ENCODE data around the gene NCBP2L.

NCBP2L gene

DNA sequence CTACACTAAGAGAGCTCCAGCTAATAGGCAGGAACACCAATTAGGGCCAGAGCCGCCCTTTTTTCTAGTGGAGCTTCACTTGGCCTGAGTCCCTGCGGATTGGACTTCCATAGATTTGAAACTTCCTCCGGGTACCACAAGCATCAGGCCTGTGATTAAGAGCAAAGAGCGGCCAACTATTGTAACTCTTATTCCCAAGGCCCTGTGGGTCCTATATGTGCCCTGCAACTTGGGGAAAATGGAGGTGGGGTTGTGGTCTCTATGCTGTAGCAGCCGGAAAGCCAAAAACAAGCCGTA lies at the start of gene NCBP2L:
Gene NCBP2L, plus strand, starts transcription at position 198 of the 297 bp plus-strand sequence. CDS start 16,488 bp downstream, outside the sequence.
- peak within 1 kb of the TSS; percentile 49 for H3K4me3 ChIP-seq (ENCODE audit: low read depth, low read length)
- ChIA-PET POLR2A (no interaction called here), CTCF (interaction anchor here (0.6 to 6.4 kb wide), 22 partner anchors 8 to 750 kb away, joined by 3 to 123 read pairs (median 4); no protein-coding TSS in a partner anchor)
- TF ChIP-seq CTCF (IDR thresholded peaks at IDR 0.05; ENCODE audit: insufficient read depth, low read length, missing control alignments), result no peak
- no peak for DNase-seq (ENCODE audit: low read depth, low spot score)

DNA sequence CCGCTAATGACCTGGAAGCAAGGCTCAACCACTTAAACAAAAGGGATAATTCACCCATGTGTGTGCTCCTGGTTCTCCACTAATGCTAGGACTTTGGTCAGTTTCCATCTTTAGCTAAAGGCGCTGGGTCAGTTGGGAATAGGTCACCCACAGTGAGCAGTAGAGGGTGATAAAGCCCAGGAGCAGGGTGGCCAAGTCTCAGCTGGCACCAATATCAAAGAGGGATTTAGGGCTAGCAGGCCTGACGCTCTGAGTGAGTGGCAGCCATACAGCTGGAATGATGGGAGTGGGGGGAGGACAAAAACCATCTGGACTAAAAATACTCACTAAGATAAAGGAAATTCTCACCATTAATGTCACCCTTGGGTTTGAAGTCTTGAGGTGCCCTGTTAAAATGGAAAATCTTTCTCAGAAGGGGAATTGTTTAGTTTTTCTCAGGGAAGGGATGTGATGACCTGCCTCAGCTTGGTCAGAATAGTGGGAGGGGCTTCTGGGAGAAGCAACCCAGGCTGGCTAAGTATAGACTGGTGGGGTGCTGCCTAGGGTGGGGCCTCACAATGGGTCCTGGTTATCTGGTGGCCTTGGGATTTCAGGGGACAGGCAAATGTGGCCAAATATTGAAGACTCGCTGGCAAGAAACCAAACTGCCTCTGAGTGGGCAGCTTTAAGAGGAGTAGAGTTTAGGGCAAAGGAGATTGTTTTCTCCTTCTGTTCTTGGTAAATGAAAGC lies 49.0 kb upstream of the NCBP2L start:
- DNase-seq (ENCODE audit: low read depth, low spot score), result no peak
- ChIA-PET POLR2A (interaction anchor here (1.4 kb wide), 1 partner anchor 13 kb away, joined by 6 read pairs; no protein-coding TSS in a partner anchor), CTCF (interaction anchor here (0.7 to 1.7 kb wide), 2 partner anchors 11 to 166 kb away, joined by 3 to 10 read pairs; no protein-coding TSS in a partner anchor)
- no peak for TF ChIP-seq CTCF (IDR thresholded peaks at IDR 0.05; ENCODE audit: insufficient read depth, low read length, missing control alignments)
- H3K4me3 ChIP-seq (ENCODE audit: low read depth, low read length), result no peak overlapping the region

- ChIA-PET POLR2A (interaction anchor here (1.4 kb wide), 1 partner anchor 14 kb away, joined by 6 read pairs; no protein-coding TSS in a partner anchor), CTCF (interaction anchor here (0.7 to 1.7 kb wide), 4 partner anchors 8 to 167 kb away, joined by 3 to 10 read pairs (median 4); no protein-coding TSS in a partner anchor)
- no peak for TF ChIP-seq CTCF (IDR thresholded peaks at IDR 0.05; ENCODE audit: insufficient read depth, low read length, missing control alignments)
- H3K4me3 ChIP-seq (ENCODE audit: low read depth, low read length), result no peak overlapping the region
- DNase-seq (ENCODE audit: low read depth, low spot score), result no peak
These were observed 47.8 kb upstream of the NCBP2L start for GRCh38 chrX:107729558-107730297.

GRCh38 chrX:107730298-107730655 lies 47.3 kb upstream of the NCBP2L start:
- DNase-seq (ENCODE audit: low read depth, low spot score), result no peak
- ChIA-PET CTCF (interaction anchor here (1.2 kb wide), 1 partner anchor 7 kb away, joined by 3 read pairs; no protein-coding TSS in a partner anchor), POLR2A (interaction anchor here (1.4 kb wide), 1 partner anchor 15 kb away, joined by 6 read pairs; no protein-coding TSS in a partner anchor)
- no peak for TF ChIP-seq CTCF (IDR thresholded peaks at IDR 0.05; ENCODE audit: insufficient read depth, low read length, missing control alignments)
- no peak overlapping the region for H3K4me3 ChIP-seq (ENCODE audit: low read depth, low read length)

DNA sequence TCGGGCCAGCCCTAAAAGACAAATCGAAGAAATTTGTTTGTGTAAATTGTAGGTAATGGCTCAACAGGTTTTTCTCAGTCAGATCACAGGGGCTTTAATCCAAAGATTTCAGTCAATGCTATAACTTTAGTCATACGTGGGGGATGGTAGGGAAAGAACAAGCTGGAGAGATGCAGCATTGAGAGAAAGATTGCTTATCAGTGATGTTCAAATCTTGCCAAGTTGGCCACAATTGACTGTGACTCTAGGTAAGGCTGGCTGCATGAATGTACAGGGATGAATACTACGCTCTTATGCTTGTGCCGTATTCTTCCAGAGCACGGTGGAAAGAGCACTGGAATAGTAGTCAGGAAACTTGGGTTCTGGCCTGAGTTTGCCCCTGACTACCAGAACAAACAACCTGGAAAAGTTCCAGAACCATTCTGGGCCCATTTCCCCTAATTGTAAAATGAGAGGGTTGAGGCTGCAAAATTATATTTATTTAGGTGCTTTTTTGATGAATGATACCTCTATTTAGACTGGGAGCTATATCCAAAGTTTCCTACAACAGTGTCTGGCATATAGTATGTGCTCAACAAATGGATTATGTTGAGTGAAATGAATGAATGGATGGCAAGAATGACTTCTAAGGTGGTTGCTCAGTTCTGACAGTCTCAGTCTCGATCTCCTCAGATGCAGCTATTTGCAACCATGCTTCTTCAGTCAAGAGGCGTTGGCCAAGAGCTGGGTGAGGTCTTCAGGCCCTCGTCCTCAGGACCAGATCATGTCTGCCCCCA lies 46.4 kb upstream of the NCBP2L start:
- POLR2A ChIA-PET, result interaction anchor here (0.9 kb wide), 1 partner anchor 15 kb away, joined by 3 read pairs; no protein-coding TSS in a partner anchor
- DNase-seq (ENCODE audit: low read depth, low spot score), result no peak
- H3K4me3 ChIP-seq (ENCODE audit: low read depth, low read length), result no peak overlapping the region
- CTCF ChIA-PET, result interaction anchor here (0.8 to 0.9 kb wide), 2 partner anchors 12 to 13 kb away, joined by 3 read pairs; no protein-coding TSS in a partner anchor
- TF ChIP-seq CTCF (IDR thresholded peaks at IDR 0.05; ENCODE audit: insufficient read depth, low read length, missing control alignments), result no peak

All from AG04449 (cell line).